Measurements from ENCODE around the gene DNAJC5.
A peak's percentile ranks its signal among the peaks of the same experiment; 100 is the strongest.
"Not testable (repeated sequence)": the region's sequence is repeated elsewhere in the genome, so short reads cannot be mapped to it uniquely, and the experiment has no call there.

DNAJC5 gene

GRCh38 chr20:63969838-63970713, 75.2 kb downstream of the DNAJC5 start, which contains the start of gene ZNF512B:
ZNF512B (minus strand) TSS chr20:63969930; CDS start chr20:63967950, 1,980 bp downstream.
- DNase-seq: peak; percentile 58

DNA sequence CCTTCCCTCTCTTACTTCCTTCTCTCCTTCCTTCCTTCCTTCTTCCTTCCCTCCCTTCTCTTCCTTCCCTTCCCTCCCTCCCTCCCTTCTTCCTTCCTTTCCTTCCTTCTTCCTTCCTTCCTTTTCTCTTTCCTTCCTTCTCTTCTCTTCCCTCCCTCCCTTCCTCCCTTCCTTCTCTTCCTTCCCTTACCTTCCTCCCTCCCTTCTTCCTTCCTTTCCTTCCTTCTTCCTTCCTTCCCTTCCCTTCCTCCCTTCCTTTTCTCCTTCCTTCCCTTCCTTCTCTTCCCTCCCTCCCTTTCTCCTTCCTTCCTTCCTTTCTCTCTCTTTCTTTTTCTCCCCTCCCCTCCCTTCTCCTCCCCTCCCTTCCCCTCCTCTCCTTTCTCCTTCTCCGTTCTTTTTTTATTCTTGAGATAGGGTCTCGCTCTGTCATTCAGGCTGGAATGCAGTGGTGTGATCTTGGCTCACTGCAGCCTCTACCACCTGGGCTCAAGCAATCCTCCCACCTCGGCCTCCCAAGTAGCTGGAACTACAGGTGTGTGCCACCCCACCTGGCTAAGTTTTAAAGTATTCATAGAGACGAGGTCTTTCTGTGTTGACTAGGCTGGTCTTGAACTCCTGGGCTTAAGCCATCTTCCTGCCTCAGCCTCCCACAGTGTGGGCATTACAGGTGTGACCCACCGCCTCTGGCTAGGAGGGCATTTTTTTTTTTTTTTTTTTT, 75.9 kb downstream of the DNAJC5 start:
- DNase-seq: no peak

DNA sequence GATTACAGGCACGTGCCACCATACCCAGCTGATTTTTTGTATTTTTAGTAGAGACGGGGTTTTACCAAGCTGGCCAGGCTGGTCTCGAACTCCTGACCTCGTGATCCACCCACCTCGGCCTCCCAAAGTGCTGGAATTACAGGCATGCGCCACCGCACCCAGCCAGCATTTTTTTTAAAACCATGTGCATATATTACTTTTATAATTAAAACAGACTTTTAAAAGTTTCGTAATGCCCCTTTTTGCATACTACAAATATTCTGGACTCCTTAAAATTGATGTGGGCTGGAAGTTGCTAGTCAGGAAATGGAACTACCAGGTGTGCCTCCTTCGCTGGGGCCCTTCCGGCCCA, 77.0 kb downstream of the DNAJC5 start:
- DNase-seq: not testable (repeated sequence)

GRCh38 chr20:63972312-63973159, 77.6 kb downstream of the DNAJC5 start:
- DNase-seq: no peak

DNA sequence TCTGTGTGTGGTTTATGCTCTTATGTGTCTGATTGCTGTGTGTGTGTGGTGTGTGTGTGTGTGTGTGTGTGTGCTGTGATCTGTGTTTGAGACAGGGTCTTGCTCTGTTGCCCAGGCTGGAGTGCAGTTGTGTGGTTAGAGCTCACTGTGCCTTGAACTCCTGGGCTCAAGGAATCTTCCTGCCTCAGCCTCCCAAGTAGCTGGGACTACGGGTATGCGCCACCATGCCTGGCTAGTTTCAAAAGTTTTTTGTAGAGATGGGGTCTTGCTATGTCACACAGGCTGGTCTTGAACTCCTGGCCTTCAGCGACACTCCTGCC, 78.2 kb downstream of the DNAJC5 start:
- DNase-seq: no peak

DNA sequence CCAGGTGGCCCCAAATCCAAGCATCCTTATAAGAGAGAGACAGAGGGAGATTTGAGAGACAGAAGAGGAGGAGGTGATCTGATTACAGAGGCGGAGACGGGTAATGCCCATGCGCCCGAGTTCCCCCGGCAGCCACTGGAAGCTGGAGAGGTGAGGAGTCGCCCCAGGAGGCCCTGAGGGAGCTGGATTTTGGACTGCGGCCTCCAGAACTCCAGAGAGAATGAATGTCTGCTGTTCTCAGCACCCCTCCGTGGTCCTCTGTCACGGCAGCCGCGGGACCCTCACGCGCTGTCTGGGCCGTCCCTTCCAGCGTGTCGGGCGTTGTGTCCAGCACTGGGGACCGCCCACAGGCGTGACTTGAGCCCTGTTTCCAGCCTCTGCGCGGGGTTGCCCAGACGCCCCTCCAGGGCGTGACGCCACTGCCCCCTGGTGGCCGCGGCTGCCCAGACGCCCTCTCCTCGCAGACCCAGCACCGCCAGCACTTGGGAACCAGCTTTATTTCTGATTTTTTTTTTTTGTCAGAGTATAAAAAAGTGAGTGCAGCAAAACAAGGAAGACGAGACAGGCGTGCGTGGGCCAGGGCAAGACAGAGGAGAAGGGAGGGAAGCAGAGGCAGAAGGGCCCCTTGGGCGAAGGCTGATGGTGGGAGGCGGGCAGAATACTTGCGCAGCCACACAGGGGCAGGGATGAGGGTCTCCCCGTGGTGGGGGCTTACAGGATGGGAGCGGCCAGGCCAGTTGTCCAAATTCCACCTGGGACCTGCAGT, 78.9 kb downstream of the DNAJC5 start:
- DNase-seq: peak; percentile 72

GRCh38 chr20:63974402-63975200, 79.7 kb downstream of the DNAJC5 start:
- no peak for DNase-seq

- not testable (repeated sequence) for DNase-seq
Measured at GRCh38 chr20:63976511-63976910, 81.6 kb downstream of the DNAJC5 start.

- no peak for DNase-seq
Measured at GRCh38 chr20:63976980-63977738, 82.2 kb downstream of the DNAJC5 start.

- DNase-seq: peak; percentile 61
Measured at GRCh38 chr20:63977739-63978276, 82.9 kb downstream of the DNAJC5 start.

DNA sequence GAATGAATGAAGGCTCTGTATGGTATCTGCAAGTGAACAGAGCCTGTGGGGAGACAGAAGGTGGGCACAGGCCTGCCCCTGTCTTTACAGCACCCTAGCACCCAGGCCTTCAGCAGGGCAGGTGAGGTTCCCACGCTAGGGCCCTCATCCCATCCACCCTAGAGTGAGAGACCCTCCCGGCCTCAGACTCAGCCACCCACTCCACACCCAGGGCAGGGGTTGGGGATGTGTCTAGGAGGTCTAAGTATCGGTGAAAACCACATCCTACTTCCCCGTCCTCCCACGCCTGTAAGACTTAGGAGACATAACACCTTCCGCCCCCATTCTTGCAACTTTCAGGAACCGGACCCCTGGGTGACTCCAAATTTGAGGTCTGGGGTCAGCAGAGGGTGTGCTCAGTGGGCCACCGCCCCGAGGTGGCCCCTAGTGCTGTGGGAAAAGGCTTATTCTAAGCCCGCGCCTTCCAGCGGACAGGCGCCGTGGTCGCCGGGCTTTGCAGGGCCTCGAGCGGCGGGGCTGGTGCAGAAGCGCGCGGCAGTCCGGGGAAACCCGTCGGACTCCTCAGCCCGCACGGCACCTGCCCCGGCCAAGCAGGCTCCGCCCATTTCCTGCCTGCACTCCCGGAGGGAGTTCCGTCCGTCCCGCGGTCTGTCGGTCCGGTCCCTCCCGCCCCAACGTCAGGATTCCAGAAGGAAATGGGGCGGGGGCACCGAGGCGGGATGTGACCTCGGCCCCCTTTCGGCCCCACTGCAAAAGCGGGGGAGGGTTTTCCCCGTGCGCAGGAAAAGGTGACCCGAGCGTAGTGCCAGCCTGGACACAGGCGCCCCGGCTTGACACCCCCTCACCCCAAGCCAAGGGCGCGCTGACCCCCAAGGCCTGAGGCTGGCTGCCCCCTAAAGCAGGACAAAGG, 83.6 kb downstream of the DNAJC5 start:
- peak; percentile 51 for DNase-seq

DNA sequence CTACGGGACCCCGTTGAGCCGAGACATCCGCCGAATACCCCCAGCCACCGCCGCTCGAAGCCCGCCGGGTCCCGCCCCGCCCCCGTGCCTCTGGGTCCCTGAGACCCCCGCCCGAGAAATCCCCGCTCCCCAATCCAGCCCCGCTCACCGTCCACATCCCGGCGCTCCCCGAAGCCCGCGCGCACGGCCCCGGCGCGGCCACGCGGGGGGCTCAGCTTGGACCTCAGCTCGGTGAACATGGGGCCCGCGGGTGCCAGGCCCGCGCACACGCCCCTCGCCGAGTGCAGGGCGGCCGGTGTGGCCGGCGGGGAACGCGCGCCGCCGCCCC, 84.3 kb downstream of the DNAJC5 start:
- DNase-seq: no peak

GRCh38 chr20:63979557-63980316, 84.8 kb downstream of the DNAJC5 start, which contains the start of gene SAMD10:
SAMD10 (minus strand) TSS chr20:63979642; CDS start chr20:63979467, 175 bp downstream.
- peak; percentile 74 for DNase-seq

DNA sequence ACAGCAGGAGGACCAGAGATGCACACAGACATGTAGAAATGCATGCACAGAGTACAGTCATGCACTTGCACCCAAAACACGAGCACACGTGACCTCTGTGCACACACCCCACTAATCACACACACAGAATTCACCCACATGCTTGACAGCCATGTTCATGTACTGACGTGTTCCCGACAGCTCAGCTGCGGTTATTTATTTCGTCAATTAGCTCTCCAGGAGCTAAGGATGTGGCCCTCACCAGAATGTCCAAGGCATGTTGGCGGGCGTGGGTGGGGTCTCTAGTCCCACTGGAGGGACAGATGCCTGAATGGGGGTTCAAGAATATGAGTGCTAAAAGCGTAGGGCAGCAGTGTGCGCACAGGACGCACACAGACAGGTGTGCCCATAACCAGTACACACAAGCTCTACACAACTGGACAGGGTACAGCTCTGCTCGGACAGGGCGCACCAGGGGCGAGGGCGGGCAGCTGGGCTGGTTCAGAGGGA, 85.4 kb downstream of the DNAJC5 start:
- peak; percentile 55 for DNase-seq

GRCh38 chr20:63980806-63981728, 86.1 kb downstream of the DNAJC5 start, which contains the start of gene PRPF6:
PRPF6 (plus strand) TSS chr20:63981132; CDS start chr20:63981246, 114 bp downstream.
- DNase-seq: peak; percentile 94

DNA sequence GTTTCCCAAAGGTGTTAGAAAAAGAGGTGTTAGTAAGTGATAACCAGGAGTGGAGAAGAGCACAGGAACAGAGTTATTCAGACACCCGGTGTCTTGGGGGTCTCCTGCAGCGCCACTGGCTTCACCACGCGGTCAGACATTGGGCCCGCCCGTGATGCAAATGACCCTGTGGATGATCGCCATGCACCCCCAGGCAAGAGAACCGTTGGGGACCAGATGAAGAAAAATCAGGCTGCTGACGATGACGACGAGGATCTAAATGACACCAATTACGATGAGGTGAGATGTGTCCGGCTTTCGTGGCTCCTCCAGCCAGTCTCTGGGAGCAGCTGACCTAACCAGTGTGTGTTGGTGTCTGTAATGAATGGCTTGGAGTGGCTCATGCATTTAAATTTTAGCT, 88.0 kb downstream of the DNAJC5 start:
- DNase-seq: no peak

Data from stimulated activated naive CD4-positive, alpha-beta T cell treated with Interleukin-2 at 50 U/mL for 16 hours (primary cell).